Liver (tissue), 9 donors: ENCODE data around the gene SRRM3. TPM values are rescaled to one million over a fixed set of nuclear protein-coding genes. Genes with fewer than 3 reads are reported as not detected.

Experiments
- DNase-seq: peaks from one replicate; pipeline ENCODE4 v3.0.0-alpha.2; 2017; ENCODE audit warnings: low spot score
- H3K27ac ChIP-seq, 2 donors: one replicate each; pipeline ENCODE4 v1.7.0; 2013; ENCODE audit warnings: inconsistent platforms in 2 of 2, low read length in 2 of 2, control low read depth in 1 of 2, low read depth in 1 of 2, mild to moderate bottlenecking in 1 of 2
- H3K27me3 ChIP-seq, 4 donors: one replicate each; pipeline versions ENCODE4 v1.6.1 to v1.7.0; 2013; ENCODE audit warnings: low read length in 3 of 4, inconsistent platforms in 1 of 4, mild to moderate bottlenecking in 1 of 4, moderate library complexity in 1 of 4; ENCODE audit not compliant: control insufficient read depth in 4 of 4, insufficient read depth in 4 of 4
- H3K36me3 ChIP-seq, 4 donors: one replicate each; pipeline versions ENCODE4 v1.6.1 to v1.7.0; 2013; ENCODE audit warnings: low read length in 3 of 4, mild to moderate bottlenecking in 3 of 4, low read depth in 1 of 4, moderate library complexity in 1 of 4; ENCODE audit not compliant: control insufficient read depth in 4 of 4, insufficient read depth in 3 of 4
- H3K4me1 ChIP-seq, 4 donors: one replicate each; pipeline versions ENCODE4 v1.6.1 to v1.7.0; 2013; ENCODE audit warnings: low read length in 3 of 4, mild to moderate bottlenecking in 3 of 4, moderate library complexity in 1 of 4; ENCODE audit not compliant: control insufficient read depth in 4 of 4, insufficient read depth in 4 of 4
- H3K4me3 ChIP-seq, 3 donors: one replicate each; pipeline versions ENCODE4 v1.6.1 to v1.7.0; 2013; ENCODE audit warnings: low read length in 3 of 3, control low read depth in 1 of 3, low read depth in 1 of 3, mild to moderate bottlenecking in 1 of 3
- H3K9ac ChIP-seq, 2 donors: one replicate each; pipeline ENCODE4 v1.7.0; 2013; ENCODE audit warnings: low read length in 2 of 2, mild to moderate bottlenecking in 2 of 2, moderate library complexity in 2 of 2, control low read depth in 1 of 2, low read depth in 1 of 2
- H3K9me3 ChIP-seq, 4 donors: one replicate each; pipeline versions ENCODE4 v1.6.1 to v1.7.0; 2013; ENCODE audit warnings: low read length in 3 of 4; ENCODE audit not compliant: control insufficient read depth in 4 of 4
- CTCF ChIP-seq: fragments of 150-350 bp; IDR thresholded peaks from 2 replicates; pipeline ENCODE4 v1.5.1; 2017; ENCODE audit warnings: improper control_type of control experiment, low read depth, low read length; ENCODE audit not compliant: missing input control
- FOXA1 ChIP-seq: IDR thresholded peaks from 2 replicates; pipeline ENCODE4 v1.6.1; 2016; ENCODE audit warnings: antibody characterized with exemption
- FOXA2 ChIP-seq: IDR thresholded peaks from 2 replicates; pipeline ENCODE4 v1.6.1; 2016; ENCODE audit warnings: antibody characterized with exemption
- GABPA ChIP-seq, 2 donors: IDR thresholded peaks in 1 of 2; conservative IDR thresholded peaks in 1 of 2; 2 replicates each; pipeline ENCODE4 v1.6.1; 2016; ENCODE audit warnings: antibody characterized with exemption in 2 of 2, mild to moderate bottlenecking in 1 of 2, moderate library complexity in 1 of 2
- HNF4A ChIP-seq, 2 donors: conservative IDR thresholded peaks; 2 replicates each; pipeline ENCODE4 v1.6.1; 2016; ENCODE audit warnings: antibody characterized with exemption in 2 of 2, mild to moderate bottlenecking in 2 of 2
- HNF4G ChIP-seq: IDR thresholded peaks from 2 replicates; pipeline ENCODE4 v1.6.1; 2016; ENCODE audit warnings: antibody characterized with exemption
- JUND ChIP-seq, 2 donors: IDR thresholded peaks; 2 replicates each; pipeline ENCODE4 v1.6.1; 2016; ENCODE audit warnings: antibody characterized with exemption in 2 of 2
- MAX ChIP-seq: IDR thresholded peaks from 2 replicates; pipeline ENCODE4 v1.6.1; 2016; ENCODE audit warnings: antibody characterized with exemption
- NR2F2 ChIP-seq: IDR thresholded peaks from 2 replicates; pipeline ENCODE4 v1.6.1; 2016; ENCODE audit warnings: antibody characterized with exemption
- RAD21 ChIP-seq, 2 donors: IDR thresholded peaks; 2 replicates each; pipeline ENCODE4 v1.6.1; 2016; ENCODE audit warnings: antibody characterized with exemption in 2 of 2, mild to moderate bottlenecking in 2 of 2
- RXRA ChIP-seq, 2 donors: IDR thresholded peaks; 2 replicates each; pipeline ENCODE4 v1.6.1; 2017 to 2018; ENCODE audit warnings: antibody characterized with exemption in 2 of 2, mild to moderate bottlenecking in 1 of 2
- SP1 ChIP-seq: IDR thresholded peaks from 2 replicates; pipeline ENCODE4 v1.6.1; 2018; ENCODE audit warnings: antibody characterized with exemption, mild to moderate bottlenecking
- TAF1 ChIP-seq: conservative IDR thresholded peaks from 2 replicates; pipeline ENCODE4 v1.6.1; 2016; ENCODE audit warnings: antibody characterized with exemption, mild to moderate bottlenecking
- YY1 ChIP-seq: IDR thresholded peaks from 2 replicates; pipeline ENCODE4 v1.6.1; 2016; ENCODE audit warnings: antibody characterized with exemption, mild to moderate bottlenecking
- ZBTB33 ChIP-seq: IDR thresholded peaks from 2 replicates; pipeline ENCODE4 v1.6.1; 2016; ENCODE audit warnings: antibody characterized with exemption
- WGBS: extraction: QIAGEN DNeasy Blood & Tissue Kit; methylation state at CpG from one replicate; pipeline ENCODE4 v1.1.7; 2013; 5-methylcytosine and 5-hydroxymethylcytosine counted together
- polyA plus RNA-seq, 2 donors: library from polyadenylated mRNA; stranded (reverse) in 1 of 2; unstranded in 1 of 2; fragments of 200-250 nt in 1 of 2; fragments of >200 nt in 1 of 2; fragmentation: Nextera tagmentation in 1 of 2; extraction: Ambion mirVana in 1 of 2; gene quantifications; one replicate each; pipeline versions ENCODE4 v1.2.1 to v1.2.3, GENCODE V29; 2013 to 2015
- total RNA-seq, 2 donors: library from RNA; depleted of rRNA; stranded (reverse); fragments of >200 nt; gene quantifications; one replicate each; pipeline ENCODE4 v1.2.3, GENCODE V29; 2014
- TF ChIP-seq, protein P1 (sequence below): IDR thresholded peaks from 2 replicates; pipeline ENCODE4 v1.6.1; 2016; ENCODE audit warnings: antibody characterized with exemption
- donor health status: healthy.
- donor health status: healthy.
- donor health status: healthy.
- donor health status: healthy.
- donor health status: healthy.

Gene SRRM3
- total and polyA plus RNA-seq, 4 donors: 0.08 to 0.16 TPM; not detected in 2

- H3K9ac ChIP-seq: no peak overlapping the region
- TF ChIP-seq YY1: no peak
- H3K4me1 ChIP-seq: peaks cover 0 to 8% (median 1%) of the 10 kb centered on the region in 4 donors
- H3K9me3 ChIP-seq: no peaks in the 10 kb centered on the region
- DNase-seq: no peak
- H3K4me3 ChIP-seq: no peak overlapping the region
- 95% methylated on average over 11 of the region's 11 CpGs for WGBS
- H3K27me3 ChIP-seq: no peaks in the 10 kb centered on the region
- peaks cover 3 to 22% (median 13%) of the 10 kb centered on the region in 4 donors for H3K36me3 ChIP-seq
- H3K27ac ChIP-seq: no peak overlapping the region
Observed at GRCh38 chr7:76325092-76325491, 123.4 kb downstream of the SRRM3 start.

DNA sequence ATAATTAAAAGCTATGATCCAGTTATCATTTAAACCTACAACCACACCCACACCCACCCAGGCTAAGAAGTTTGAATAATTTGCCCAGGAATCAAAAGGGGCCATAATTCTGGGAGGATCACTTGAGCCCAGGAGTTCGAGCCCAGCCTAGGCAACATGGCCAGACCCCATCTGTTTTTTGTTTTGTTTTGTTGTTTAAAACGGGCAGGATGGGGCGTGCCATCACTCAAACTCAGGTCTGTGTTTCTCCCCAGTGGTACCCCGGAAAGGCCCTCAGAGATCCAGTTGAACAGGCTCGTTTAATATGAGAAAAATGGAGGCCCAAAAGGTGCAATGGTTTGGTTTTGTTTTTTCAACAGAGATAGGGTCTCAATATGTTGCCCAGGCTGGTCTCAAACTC lies 124.1 kb downstream of the SRRM3 start:
- no peaks in the 10 kb centered on the region for H3K9me3 ChIP-seq
- H3K36me3 ChIP-seq: peaks cover 3 to 22% (median 13%) of the 10 kb centered on the region in 4 donors
- H3K4me3 ChIP-seq: no peak overlapping the region
- H3K27ac ChIP-seq: no peak overlapping the region
- 94% methylated on average over 5 of the region's 5 CpGs for WGBS
- H3K4me1 ChIP-seq: peaks cover 2 to 15% (median 7%) of the 10 kb centered on the region in 4 donors
- no peak overlapping the region for H3K9ac ChIP-seq
- no peak for TF ChIP-seq CTCF
- no peak for TF ChIP-seq HNF4A (conservative IDR thresholded peaks at IDR 0.05)
- TF ChIP-seq, protein P1, sequence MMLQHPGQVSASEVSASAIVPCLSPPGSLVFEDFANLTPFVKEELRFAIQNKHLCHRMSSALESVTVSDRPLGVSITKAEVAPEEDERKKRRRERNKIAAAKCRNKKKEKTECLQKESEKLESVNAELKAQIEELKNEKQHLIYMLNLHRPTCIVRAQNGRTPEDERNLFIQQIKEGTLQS: no peak
- TF ChIP-seq YY1: no peak
- no peak for TF ChIP-seq ZBTB33
- TF ChIP-seq NR2F2: no peak
- TF ChIP-seq RAD21 (IDR thresholded peaks at IDR 0.05): no peak
- no peak for TF ChIP-seq RXRA (IDR thresholded peaks at IDR 0.05)
- no peak for TF ChIP-seq MAX
- no peak for TF ChIP-seq HNF4G
- TF ChIP-seq GABPA (IDR thresholded peaks at IDR 0.05 in 1 of 2, conservative IDR thresholded peaks at IDR 0.05 in 1 of 2): no peak
- no peak for TF ChIP-seq SP1
- TF ChIP-seq FOXA1: no peak
- DNase-seq: no peak
- H3K27me3 ChIP-seq: no peaks in the 10 kb centered on the region

DNA sequence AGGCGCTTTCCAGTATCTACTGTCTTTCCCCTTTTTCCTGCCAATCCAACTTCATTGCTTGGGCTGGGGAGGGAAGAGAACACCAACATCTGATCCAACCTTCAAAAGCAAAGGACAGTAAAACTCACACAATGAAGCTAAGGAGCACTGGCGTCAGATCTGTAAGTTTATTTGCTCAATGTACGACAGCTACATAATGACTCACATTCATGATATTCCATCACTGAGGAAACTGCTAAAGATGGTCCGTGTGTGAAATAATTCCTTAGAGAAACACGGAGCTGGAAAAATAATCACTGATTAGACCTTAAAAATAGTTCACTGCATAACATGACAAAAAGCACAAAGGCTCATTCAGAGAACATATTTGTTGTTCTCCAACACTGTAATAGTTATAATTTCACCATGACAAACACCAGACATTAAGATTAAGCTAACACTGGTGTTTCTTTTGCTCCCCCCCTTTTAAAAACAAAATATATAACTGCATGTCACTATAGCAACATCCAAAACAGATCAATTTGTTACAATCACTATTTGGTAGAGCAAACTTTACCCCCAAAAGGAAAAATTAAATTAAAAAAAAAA lies 125.0 kb downstream of the SRRM3 start:
- H3K9ac ChIP-seq: no peak overlapping the region
- peaks cover 2 to 15% (median 9%) of the 10 kb centered on the region in 4 donors for H3K4me1 ChIP-seq
- TF ChIP-seq HNF4G: no peak
- TF ChIP-seq JUND (IDR thresholded peaks at IDR 0.05): no peak
- TF ChIP-seq TAF1: no peak
- TF ChIP-seq YY1: no peak
- no peak for TF ChIP-seq HNF4A (conservative IDR thresholded peaks at IDR 0.05)
- TF ChIP-seq MAX: no peak
- no peak for TF ChIP-seq CTCF
- TF ChIP-seq GABPA (IDR thresholded peaks at IDR 0.05 in 1 of 2, conservative IDR thresholded peaks at IDR 0.05 in 1 of 2): no peak
- TF ChIP-seq, protein P1: no peak
- no peak for TF ChIP-seq FOXA1
- no peak for TF ChIP-seq FOXA2
- H3K9me3 ChIP-seq: no peaks in the 10 kb centered on the region
- DNase-seq: no peak
- no peak overlapping the region for H3K27ac ChIP-seq
- WGBS: 82% methylated on average over 5 of the region's 5 CpGs
- no peak overlapping the region for H3K4me3 ChIP-seq
- H3K27me3 ChIP-seq: no peaks in the 10 kb centered on the region
- peaks cover 3 to 22% (median 13%) of the 10 kb centered on the region in 4 donors for H3K36me3 ChIP-seq
